Esophagus muscularis mucosa (tissue), 3 donors: ENCODE results near the gene HSD3B2.

Experiments used
- POLR2A ChIP-seq: fragments of 450-650 bp; IDR thresholded peaks from one replicate; pipeline ENCODE4 v1.6.1; 2017; ENCODE audit warnings: antibody characterized with exemption, moderate library complexity, mild to moderate bottlenecking, low read depth
- POLR2AphosphoS5 ChIP-seq, 2 donors: sonication (generic); formaldehyde crosslinking; IDR thresholded peaks; one replicate each; pipeline ENCODE4 v1.6.1; 2017; ENCODE audit warnings: antibody characterized with exemption in 2 of 2
- TF ChIP-seq, protein P1 (sequence below), 3 experiments: fragments of 200-600 bp in 2 of 3; fragments of 450-650 bp in 1 of 3; sonication (generic) in 2 of 3; IDR thresholded peaks; one replicate each; pipeline ENCODE4 v1.5.1; 2017 to 2019; ENCODE audit warnings: antibody characterized with exemption in 3 of 3, mild to moderate bottlenecking in 2 of 3, moderate library complexity in 1 of 3

- TF ChIP-seq, protein P1, sequence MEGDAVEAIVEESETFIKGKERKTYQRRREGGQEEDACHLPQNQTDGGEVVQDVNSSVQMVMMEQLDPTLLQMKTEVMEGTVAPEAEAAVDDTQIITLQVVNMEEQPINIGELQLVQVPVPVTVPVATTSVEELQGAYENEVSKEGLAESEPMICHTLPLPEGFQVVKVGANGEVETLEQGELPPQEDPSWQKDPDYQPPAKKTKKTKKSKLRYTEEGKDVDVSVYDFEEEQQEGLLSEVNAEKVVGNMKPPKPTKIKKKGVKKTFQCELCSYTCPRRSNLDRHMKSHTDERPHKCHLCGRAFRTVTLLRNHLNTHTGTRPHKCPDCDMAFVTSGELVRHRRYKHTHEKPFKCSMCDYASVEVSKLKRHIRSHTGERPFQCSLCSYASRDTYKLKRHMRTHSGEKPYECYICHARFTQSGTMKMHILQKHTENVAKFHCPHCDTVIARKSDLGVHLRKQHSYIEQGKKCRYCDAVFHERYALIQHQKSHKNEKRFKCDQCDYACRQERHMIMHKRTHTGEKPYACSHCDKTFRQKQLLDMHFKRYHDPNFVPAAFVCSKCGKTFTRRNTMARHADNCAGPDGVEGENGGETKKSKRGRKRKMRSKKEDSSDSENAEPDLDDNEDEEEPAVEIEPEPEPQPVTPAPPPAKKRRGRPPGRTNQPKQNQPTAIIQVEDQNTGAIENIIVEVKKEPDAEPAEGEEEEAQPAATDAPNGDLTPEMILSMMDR (IDR thresholded peaks at IDR 0.05) = no peak
- TF ChIP-seq POLR2A = no peak
- TF ChIP-seq POLR2AphosphoS5 (IDR thresholded peaks at IDR 0.05) = no peak
Observed at GRCh38 chr1:119451158-119451557, 36.2 kb downstream of the HSD3B2 start.
